Testis (tissue), 3 donors: ENCODE results near the gene ARL15. TPM values are rescaled to one million over a fixed set of nuclear protein-coding genes. Genes with fewer than 3 reads are reported as not detected.

ENCODE experiments used
- DNase-seq: peaks from one replicate; pipeline ENCODE4 v3.0.0-alpha.2; 2019
- H3K27ac ChIP-seq, 2 donors: fragments of 200-600 bp; sonication (generic); one replicate each; pipeline ENCODE4 v1.5.1; 2019
- H3K27me3 ChIP-seq: fragments of 200-600 bp; sonication (generic); one replicate; pipeline ENCODE4 v1.5.1; 2019
- H3K36me3 ChIP-seq: fragments of 200-600 bp; sonication (generic); one replicate; pipeline ENCODE4 v1.5.1; 2017; ENCODE audit warnings: low read depth; ENCODE audit errors: missing control alignments
- H3K4me1 ChIP-seq: fragments of 200-600 bp; sonication (generic); one replicate; pipeline ENCODE4 v1.5.1; 2019
- H3K4me3 ChIP-seq, 2 donors: fragments of 200-600 bp; sonication (generic); one replicate each; pipeline ENCODE4 v1.5.1; 2017 to 2019
- H3K9me3 ChIP-seq: fragments of 200-600 bp; sonication (generic); one replicate; pipeline ENCODE4 v1.5.1; 2017
- CTCF ChIP-seq, 3 experiments: fragments of 450-650 bp in 2 of 3; fragments of 200-600 bp in 1 of 3; sonication (generic) in 1 of 3; IDR thresholded peaks; one replicate each; pipeline ENCODE4 v1.5.1; 2016 to 2019; ENCODE audit warnings: antibody characterized with exemption in 3 of 3, mild to moderate bottlenecking in 2 of 3, moderate library complexity in 1 of 3
- POLR2A ChIP-seq: fragments of 450-650 bp; IDR thresholded peaks from one replicate; pipeline ENCODE4 v1.6.1; 2017; ENCODE audit warnings: antibody characterized with exemption, mild to moderate bottlenecking, moderate library complexity
- WGBS, 2 donors: methylation state at CpG; one replicate each; pipeline ENCODE4 v1.1.5; 2018; 5-methylcytosine and 5-hydroxymethylcytosine counted together
- intact Hi-C: fragments of 100-400 bp; cut with DNase I; formaldehyde crosslinking; loops from one replicate; pipeline ENCODE4 v1.15.1; 2023; ENCODE audit warnings: low total_unique reads
- polyA plus RNA-seq: library from polyadenylated mRNA; stranded (reverse); fragments of 350-450 nt; fragmentation: Illumina TruSeq; extraction: RNeasy Lipid Tissue Mini Kit (QIAGEN cat#74804); gene quantifications from one replicate; pipeline ENCODE4 v1.2.3, GENCODE V29; 2014; ENCODE audit warnings: low read depth, low replicate concordance; ENCODE audit not compliant: insufficient read depth
- total RNA-seq, 2 donors: library from RNA; depleted of rRNA; stranded (reverse); fragments of >200 nt; gene quantifications; one replicate each; pipeline ENCODE4 v1.2.3, GENCODE V29; 2016

ARL15 gene
- total and polyA plus RNA-seq, 3 donors from 2014 or later, result 36.6 to 88.6 (median 75.2) TPM

GRCh38 chr5:54009828-54010227 is 300.5 kb downstream of the ARL15 start:
- intact Hi-C loops, result no loop called here

GRCh38 chr5:54009357-54009756 is 301.0 kb downstream of the ARL15 start:
- DNase-seq, result no peak
- intact Hi-C loops, result no loop called here
- Histone ChIP-seq H3K36me3 (no peaks in the 10 kb centered on the region), H3K4me1 (peaks cover 20% of the 10 kb centered on the region), H3K27me3 (no peaks in the 10 kb centered on the region), H3K4me3 (no peak overlapping the region), H3K9me3 (no peaks in the 10 kb centered on the region), H3K27ac (no peak overlapping the region)
- no peak for TF ChIP-seq POLR2A
- no peak for TF ChIP-seq CTCF (IDR thresholded peaks at IDR 0.05)
- 46 to 47% methylated on average over 1 of the region's 1 CpG for WGBS, 2 donors

More at GRCh38 chr5:54009828-54010227, 300.5 kb downstream of the ARL15 start:
- Histone ChIP-seq H3K9me3 (no peaks in the 10 kb centered on the region), H3K27me3 (no peaks in the 10 kb centered on the region), H3K36me3 (no peaks in the 10 kb centered on the region), H3K4me3 (no peak overlapping the region), H3K27ac (no peak overlapping the region), H3K4me1 (peaks cover 20% of the 10 kb centered on the region)
- 53 to 64% methylated on average over 2 of the region's 2 CpGs for WGBS, 2 donors
- TF ChIP-seq CTCF (IDR thresholded peaks at IDR 0.05), result no peak
- no peak for TF ChIP-seq POLR2A
- DNase-seq, result no peak

- intact Hi-C loops, result no loop called here
- Histone ChIP-seq H3K27me3 (no peaks in the 10 kb centered on the region), H3K27ac (peak overlapping the region in 1 of 2 donors; percentile 39), H3K36me3 (no peaks in the 10 kb centered on the region), H3K4me1 (peaks cover 20% of the 10 kb centered on the region), H3K9me3 (no peaks in the 10 kb centered on the region), H3K4me3 (no peak overlapping the region)
- TF ChIP-seq POLR2A, result no peak
- no peak for TF ChIP-seq CTCF (IDR thresholded peaks at IDR 0.05)
- DNase-seq, result no peak
- 48 to 50% methylated on average over 6 of the region's 6 CpGs for WGBS, 2 donors
These were observed 302.3 kb downstream of the ARL15 start for GRCh38 chr5:54007827-54008777.

- H3K4me3 ChIP-seq, result no peak overlapping the region
- TF ChIP-seq CTCF (IDR thresholded peaks at IDR 0.05), result no peak
- TF ChIP-seq POLR2A, result no peak
- no peaks in the 10 kb centered on the region for H3K27me3 ChIP-seq
- intact Hi-C loops, result no loop called here
- H3K36me3 ChIP-seq, result no peaks in the 10 kb centered on the region
- 96 to 97% methylated on average over 3 of the region's 3 CpGs for WGBS, 2 donors
- no peak overlapping the region for H3K27ac ChIP-seq
- DNase-seq, result no peak
- H3K9me3 ChIP-seq, result no peaks in the 10 kb centered on the region
- peaks cover 16% of the 10 kb centered on the region for H3K4me1 ChIP-seq
These were observed 305.7 kb downstream of the ARL15 start for GRCh38 chr5:54004697-54005096.
